Left colon (tissue), 2 donors: ENCODE measurements around the gene KRT32. TPM values are rescaled to one million over a fixed set of nuclear protein-coding genes. Genes with fewer than 3 reads are reported as not detected.
A peak's percentile ranks its signal among the peaks of the same experiment; 100 is the strongest.
"Not testable (repeated sequence)": the region's sequence is repeated elsewhere in the genome, so short reads cannot be mapped to it uniquely, and the experiment has no call there.

Experiments
- ATAC-seq: fragments of 200-7000 bp; cut with Tn5 transposase; one replicate; pipeline ENCODE4 v1.9.1; 2020; ENCODE audit warnings: mild to moderate bottlenecking, moderate library complexity
- DNase-seq, 2 donors: peaks; one replicate each; pipeline ENCODE4 v3.0.0-alpha.2; 2020
- intact Hi-C, 2 donors: fragments of 100-400 bp; cut with DNase I in 1 of 2; cut with micrococcal nuclease in 1 of 2; formaldehyde crosslinking; loops; one replicate each; pipeline versions ENCODE4 v1.11.2 to v1.14.0; 2022; cut with DNase I, micrococcal nuclease
- total RNA-seq, 2 donors: library from RNA; stranded (reverse); fragmentation: NEBNext Ultra II Directional; extraction: Animal tissue kit (Norgen Biotek cat#: 25700); gene quantifications; one replicate each; pipeline ENCODE4 v1.2.1, GENCODE V29; 2021
- donor health status: DM: no; HTN: no; CAD: no.
- donor health status: DM: yes; HTN: yes; CAD: no.

The KRT32 gene
- total RNA-seq, 2 donors from 2014 or later = not detected

DNA sequence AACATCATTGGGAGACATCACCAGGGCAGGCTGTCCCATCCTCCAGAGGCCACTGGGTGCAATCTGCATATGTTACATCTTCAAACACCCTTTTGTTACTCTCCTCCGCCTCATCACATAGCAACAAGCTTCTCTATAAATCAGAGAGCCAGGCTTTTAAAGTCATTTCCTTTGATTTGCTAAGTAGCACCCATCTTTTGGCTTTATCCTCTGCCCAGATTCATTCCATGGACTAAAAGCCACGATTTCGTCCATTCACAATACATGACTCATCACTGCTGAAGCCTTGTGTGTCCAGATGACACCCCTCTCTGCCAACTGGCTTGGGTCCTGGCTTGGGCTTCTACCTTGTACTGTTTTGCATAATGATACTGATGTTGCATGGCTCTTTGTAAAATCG is 24.4 kb downstream of the KRT32 start:
- intact Hi-C loops = loop anchor here in 1 of 2 donors (10.0 kb wide), 1 partner anchor 58 kb away; the partner anchor contains the start of gene KRT34
- ATAC-seq (no peak), DNase-seq (no peak)

DNA sequence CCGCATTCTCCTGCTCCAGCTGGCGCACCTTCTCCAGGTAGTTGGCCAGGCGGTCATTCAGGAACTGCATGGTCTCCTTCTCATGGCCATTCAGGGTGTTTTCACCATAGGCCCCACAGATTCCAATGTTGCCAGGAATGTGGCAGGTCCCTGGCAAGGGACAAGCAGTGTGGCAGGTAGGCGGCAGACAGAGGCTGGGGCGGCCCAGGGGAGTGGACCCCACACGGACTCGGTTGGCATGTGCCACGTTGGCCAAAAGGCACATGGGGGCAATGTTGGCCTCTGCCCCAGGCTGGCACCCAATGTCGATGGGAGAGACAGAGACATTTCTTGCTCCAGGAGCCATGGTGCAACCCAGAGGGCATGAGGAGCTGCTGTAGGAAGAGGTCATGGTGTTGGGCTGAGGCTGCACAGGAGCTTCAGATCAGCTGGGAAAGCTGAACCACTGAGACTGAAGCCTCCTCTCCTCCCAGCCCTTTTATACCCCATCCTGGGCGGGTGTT is 26.6 kb downstream of the KRT32 start, which contains the start of gene KRT38:
TSS of gene KRT38 (minus strand) at position 453 of the 503 bp plus-strand sequence. CDS start at position 391, 62 bp downstream.
- intact Hi-C loops = loop anchor here in 1 of 2 donors (10.0 kb wide), 1 partner anchor 56 kb away; the partner anchor contains the start of gene KRT34

DNA sequence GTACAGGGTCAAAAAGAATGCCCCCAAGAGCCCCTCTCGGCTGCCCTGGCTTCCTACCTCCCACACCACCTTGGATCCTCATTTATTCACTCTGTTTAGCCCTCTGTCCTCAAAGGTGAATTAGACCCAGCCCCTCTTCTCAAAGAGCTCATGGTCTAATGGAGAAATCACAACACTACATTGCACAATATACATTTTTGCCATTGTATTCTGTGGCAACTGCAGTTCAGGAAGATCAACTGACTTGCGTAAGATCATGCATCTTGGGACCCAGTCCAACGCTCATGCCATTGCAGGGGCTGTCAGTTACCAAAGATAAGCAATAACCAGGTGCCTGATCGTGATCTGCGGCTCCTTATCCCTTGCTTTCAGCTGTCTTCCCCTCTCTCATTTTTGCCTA is 27.8 kb downstream of the KRT32 start:
- no peak for ATAC-seq
- no peak for DNase-seq
- intact Hi-C loops = no loop called here

More for the DNA sequence above, 26.6 kb downstream of the KRT32 start, which contains the start of gene KRT38:
- ATAC-seq (no peak), DNase-seq (no peak)

DNA sequence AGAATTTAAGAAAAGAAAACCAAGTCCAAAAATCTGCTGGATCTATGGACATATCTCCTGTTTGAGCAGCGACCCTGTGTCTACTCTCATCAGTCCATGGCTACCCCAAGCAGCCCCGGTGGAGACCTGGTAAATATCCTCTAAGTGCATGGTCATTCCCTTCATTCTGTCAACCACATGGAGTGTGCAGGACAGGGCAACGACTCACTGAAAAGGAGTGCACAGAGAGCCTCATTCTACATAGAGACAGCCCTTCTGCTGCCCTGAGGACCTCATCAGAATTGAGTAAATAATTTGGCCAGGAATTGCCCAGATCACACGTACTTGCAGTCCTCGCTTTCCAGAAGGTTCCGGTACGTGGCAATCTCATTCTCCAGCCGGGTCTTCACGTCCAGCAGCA is 29.4 kb downstream of the KRT32 start:
- intact Hi-C loops = no loop called here
- ATAC-seq (no peak), DNase-seq (no peak)

DNA sequence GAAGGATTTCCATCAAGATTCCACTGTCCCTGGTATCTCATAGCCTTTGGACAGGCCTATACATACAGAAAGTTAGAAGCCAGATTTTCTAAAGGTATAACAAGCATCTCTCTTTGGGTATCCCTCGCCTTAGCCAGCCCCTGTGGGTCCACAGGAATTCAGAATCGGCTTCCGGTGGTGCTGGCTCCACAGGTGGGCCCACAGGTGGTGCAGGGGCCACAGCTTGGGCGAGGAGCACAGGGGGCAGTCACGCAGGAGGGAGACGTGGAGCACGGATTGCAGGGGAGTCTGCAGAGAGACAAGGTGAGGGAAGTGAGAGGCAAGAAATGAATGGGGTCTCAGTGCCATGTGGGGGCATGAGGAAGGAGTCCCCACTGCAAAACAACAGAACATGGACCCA is 29.9 kb downstream of the KRT32 start:
- no peak for ATAC-seq
- no peak for DNase-seq
- intact Hi-C loops = no loop called here

DNA sequence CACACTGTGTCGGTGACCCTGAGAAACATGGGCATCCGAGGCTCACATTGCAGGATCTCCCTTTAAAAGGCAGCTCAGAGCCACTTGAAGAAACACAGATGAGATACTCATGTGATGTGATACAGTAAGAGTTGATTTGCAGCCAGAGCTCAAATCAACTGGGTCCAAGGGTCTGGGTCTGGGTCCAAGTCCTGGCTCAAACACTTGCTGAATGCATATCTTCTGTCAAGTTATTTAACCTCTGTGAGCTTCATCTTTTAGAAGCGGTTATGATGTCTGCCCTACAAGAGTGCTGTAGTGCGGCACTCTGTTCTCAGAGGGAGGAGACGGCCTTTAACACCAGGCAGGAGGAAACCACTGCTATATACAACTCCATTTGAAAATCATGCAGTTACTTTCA is 32.8 kb downstream of the KRT32 start:
- DNase-seq = no peak
- intact Hi-C loops = no loop called here
- no peak for ATAC-seq

DNA sequence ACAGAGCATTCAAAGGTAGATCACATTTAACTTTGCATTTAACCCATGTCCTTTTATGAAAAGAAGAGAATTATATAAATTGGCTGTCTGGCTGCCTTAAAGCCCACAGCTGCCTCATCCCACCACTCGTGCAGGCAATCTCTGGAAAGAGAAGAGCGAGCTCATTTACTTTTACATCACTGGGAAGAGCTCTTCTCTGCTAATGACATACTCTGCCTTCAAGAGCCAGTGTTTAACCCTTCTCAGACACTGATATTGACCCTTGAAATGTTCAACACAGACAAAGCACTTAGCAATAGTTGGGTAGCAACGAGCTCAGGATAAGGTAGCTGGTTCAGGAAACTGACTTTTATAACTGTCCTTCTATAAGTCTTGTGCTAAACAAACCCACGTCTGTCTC is 33.2 kb downstream of the KRT32 start:
- ATAC-seq = no peak
- DNase-seq = no peak
- intact Hi-C loops = no loop called here

DNA sequence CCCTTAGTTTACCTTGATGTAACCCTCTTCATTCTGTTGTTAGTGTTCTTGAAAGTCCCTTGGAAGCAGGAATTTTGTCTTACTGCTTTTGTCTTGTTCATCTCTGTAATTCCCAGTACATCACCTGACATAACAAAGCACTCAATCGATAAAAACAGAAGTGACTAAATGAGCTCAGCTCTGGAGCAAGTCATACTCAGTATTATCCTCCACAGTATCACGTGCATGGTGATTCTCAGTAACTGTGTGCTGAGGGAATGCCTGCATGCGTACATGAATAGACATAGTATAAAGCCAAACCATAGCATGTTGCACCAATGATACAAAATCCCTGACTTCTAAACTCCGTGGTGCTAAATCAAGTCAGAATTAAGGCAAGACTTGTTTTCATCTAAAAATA is 33.6 kb downstream of the KRT32 start:
- ATAC-seq (no peak), DNase-seq (no peak)
- intact Hi-C loops = no loop called here

DNA sequence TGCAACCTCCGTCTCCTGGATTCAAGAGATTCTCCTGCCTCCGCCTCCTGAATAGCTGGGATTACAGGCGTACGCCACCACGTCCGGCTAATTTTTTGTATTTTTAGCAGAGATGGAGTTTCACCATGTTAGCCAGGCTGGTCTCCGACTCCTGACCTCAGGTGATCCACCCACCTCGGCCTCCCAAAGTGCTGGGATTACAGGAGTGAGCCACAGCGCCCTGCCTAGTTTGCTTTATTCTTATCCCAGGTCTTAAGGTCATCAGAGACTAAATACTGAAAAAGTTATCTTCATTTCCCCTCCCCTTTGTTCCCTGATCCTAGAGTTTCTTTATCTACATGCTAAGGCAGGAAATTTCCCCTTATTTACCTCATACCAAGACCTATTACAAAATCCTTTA is 36.8 kb downstream of the KRT32 start:
- intact Hi-C loops, ATAC-seq, DNase-seq: not testable (repeated sequence)

DNA sequence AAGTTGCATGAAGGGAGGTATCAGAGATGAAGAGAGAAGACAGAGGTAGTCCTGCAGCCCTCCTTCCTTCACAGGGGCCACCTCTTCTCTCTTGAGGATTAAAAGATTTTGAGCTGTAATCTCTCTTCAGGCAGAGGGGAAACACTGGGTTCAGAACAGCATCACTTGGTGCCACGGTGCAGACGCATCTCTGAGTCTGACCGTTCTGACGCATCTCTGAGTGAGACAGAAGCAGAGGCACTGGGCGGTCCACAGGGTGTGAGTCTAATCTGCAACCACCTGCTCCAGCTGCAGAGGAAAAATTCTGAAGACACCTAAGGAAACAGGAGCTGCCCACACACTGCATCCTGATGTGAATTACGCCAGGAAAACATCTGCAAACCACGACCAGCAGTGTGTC is 37.5 kb downstream of the KRT32 start:
- DNase-seq = no peak
- ATAC-seq = no peak
- intact Hi-C loops = no loop called here

DNA sequence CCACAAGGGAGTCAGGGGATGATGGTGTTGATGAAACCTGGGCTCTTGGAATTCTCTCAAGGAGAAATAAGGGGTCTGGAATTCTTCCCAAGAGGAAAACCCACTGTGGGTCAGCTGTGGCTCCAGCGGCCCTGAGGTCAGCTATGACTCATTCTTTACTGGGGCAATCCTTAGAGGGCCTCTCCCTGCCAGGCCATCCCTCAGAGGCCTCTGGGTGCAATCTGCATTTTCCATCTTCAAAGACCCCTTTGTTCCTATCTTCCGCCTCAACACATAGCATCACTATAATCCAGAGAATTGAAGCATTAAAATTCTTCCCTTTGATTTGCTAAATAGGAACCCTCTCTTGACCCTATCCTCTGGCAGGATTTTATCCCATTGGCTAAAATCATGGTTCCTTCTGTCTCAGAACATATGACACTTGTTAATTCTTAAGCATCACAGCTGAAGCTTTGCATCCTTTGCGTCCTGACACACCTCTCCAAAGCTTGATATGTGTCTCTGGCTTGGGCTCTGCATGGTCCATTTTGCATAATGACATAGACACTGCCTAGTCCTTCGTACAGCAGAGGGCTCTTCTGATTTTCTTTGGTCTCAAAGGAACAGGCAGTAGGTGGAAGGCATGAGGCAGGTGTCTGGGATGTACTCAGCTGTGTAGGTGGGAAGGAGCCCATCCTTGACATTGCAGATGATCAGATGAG is 38.4 kb downstream of the KRT32 start:
- no peak for DNase-seq
- intact Hi-C loops = no loop called here
- ATAC-seq = no peak

DNA sequence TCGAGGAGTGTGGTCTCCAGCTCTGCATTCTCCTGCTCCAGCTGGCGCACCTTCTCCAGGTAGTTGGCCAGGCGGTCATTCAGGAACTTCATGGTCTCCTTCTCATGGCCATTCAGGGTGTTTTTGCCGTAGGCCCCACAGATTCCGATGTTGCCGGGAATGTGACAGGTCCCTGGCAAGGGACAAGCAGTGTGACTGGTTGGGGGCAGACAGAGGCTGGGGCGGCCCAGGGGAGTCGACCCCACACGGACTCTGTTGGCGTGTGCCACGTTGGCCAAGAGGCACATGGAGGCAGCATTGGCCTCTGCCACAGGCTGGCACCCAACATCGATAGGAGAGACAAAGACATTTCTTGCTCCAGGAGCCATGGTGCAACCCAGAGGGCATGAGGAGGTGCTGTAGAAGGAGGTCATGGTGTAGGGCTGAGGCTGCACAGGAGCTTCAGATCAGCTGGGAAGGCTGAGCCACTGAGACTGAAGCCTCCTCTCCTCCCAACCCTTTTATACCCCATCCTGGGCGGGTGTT is 43.0 kb downstream of the KRT32 start, which contains the start of gene KRT37:
TSS of gene KRT37 (minus strand) at position 475 of the 525 bp plus-strand sequence. CDS start at position 413, 62 bp downstream.
- DNase-seq (no peak), ATAC-seq (no peak)
- intact Hi-C loops = no loop called here

DNA sequence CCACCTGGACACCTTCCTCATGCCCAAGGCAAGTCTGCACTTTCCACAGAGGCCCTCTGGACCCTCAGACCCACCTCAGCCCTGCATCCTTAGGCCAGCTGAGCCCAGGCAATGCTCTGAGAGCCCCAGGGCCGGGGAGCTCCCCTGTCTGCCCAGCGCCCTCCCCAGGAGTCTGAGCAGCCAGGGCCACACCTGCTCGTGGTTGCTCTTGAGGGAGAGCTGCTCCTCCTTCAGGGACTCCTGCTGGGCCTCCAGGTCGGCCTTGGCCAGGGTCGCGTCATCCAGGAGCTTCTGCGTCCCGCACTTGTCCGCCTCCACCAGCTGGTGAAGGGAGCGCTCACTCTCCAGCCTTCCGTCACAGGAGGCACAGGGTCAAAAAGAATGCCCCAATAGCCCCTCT is 44.6 kb downstream of the KRT32 start:
- DNase-seq, intact Hi-C loops, ATAC-seq: not testable (repeated sequence)

DNA sequence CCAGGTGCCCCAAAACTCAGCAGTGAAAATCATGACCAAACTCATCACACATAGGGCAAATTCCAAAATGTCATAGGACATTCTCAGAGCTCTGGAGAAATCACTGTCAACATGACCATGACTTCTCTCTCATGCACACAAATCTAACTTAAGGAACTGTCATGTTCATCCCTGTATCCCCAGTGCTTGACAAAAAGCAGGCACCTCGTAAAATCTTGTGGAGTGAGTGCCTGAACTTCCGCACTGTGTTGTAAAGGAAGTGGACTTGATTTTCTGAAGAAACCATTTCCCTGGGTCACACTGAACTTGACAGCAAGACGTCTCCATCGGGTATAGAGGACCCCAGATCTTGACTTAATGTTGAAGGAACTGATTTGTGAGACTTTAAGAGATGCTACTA is 45.6 kb downstream of the KRT32 start:
- no peak for ATAC-seq
- intact Hi-C loops = no loop called here
- no peak for DNase-seq

DNA sequence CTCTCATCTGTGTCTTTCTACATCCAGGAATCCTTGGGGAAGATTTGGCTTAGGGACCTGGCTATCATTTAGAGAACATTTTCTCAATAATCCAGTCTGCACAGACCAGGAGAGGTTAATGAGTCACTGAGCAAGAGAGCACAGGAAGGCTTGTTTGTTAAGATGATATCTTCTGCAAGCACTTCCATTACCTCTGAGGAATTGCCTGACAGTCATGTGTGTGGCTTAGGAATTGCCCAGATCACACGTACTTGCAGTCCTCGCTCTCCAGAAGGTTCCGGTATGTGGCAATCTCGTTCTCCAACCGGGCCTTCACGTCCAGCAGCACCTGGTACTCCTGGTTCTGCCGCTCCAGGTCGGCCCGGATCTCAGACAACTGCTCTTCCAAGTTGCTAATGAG is 46.1 kb downstream of the KRT32 start:
- DNase-seq (no peak), ATAC-seq (no peak)
- intact Hi-C loops = no loop called here

DNA sequence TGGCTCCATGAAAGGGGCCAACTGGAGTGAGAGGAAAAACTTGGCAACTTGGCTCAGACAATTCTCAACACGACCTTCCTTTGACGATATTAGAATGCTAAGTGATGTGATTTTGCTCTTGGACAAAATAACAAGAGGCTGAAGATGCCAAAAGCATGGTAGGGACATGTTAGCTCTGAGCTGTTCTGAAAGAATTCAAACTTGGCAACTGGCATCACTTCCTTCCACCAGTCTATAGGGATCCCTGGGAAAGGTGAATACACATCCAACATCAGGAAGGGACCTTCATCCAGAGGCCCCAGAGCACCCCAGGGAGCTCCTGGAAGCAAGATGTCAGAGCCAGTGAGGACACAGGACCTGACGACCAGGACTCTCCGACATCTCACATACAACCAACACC is 47.1 kb downstream of the KRT32 start:
- DNase-seq (no peak), ATAC-seq (no peak)
- intact Hi-C loops = no loop called here

DNA sequence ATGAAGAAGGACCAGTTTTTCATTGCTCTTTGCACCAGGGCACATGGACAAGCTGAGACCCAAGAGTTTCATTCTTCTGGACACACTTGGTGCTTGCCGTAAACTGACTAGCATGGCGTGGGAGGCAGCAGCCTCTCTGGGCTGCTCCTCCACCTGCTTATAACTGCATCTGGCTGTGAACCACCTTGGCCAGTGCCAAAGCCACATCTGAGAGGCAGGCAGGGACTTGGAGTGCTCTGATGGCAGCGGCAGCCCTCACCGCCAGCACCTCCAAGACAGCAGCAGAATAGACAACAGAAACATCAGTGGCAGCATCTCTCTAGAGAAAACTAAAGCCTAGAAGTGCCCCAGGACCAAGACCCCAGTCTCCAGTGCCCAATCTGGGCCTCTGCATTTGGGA is 47.5 kb downstream of the KRT32 start:
- no peak for DNase-seq
- intact Hi-C loops = no loop called here
- no peak for ATAC-seq

DNA sequence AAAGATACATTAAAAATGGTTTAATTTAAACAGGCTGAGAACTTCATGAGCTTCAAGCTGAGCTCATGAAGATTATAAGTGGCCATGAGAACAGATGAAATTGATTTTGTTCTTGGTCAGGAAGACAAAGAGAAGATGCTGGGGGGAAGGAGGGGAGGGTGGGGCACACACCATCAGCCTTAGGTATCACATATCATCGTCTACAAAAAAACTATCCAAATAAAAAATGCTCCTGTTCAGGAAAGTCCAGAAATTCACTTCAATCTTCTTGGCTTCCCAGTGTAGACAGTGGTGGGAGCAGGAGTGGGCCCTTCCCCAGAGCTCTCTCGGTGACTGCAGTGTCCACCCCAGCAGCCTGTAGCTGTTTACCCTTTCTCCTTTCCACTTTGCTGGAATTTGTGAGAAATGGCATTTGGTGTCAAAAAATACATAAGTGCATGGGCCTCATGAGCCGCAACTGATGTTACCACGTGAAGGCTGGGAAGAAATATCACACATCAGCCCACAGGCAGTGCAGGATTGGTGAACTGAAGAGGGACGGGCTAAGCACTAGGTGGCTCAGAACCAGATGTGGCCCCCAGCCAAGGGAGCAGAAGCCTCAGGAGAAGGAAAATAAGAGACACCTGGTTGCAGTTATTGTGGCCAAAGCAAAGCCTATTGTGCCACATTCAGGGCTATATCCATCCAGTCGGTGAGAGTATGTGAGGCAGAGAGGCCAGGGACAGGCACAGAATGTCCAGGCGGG is 48.9 kb downstream of the KRT32 start:
- intact Hi-C loops = no loop called here

DNA sequence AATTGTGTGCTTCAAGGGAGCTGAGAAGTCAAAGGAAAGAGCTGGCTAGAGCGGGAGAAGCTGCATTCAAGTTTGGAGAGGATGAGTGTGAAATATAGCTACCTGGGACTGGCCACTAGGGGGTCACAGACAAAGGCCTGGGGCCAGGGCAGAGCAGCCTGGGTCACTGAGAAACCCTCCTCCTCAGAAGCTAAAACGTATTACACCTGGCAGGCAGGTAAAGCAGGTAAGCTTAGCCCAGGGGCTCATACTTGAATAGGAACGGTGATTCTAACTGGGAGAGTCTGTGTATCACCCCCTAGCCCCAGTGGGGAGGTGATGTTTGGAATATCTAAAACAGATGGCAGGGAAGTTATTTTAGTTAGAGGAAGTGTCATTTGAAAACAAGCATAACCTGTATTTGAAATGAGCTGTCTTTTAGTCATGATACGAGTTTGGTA is 49.6 kb downstream of the KRT32 start:
- peak; percentile 44 for ATAC-seq
- intact Hi-C loops = no loop called here
- peak in 1 of 2 donors; percentile 15 for DNase-seq

More for the DNA sequence above, 48.9 kb downstream of the KRT32 start:
- DNase-seq (no peak), ATAC-seq (no peak)

DNA sequence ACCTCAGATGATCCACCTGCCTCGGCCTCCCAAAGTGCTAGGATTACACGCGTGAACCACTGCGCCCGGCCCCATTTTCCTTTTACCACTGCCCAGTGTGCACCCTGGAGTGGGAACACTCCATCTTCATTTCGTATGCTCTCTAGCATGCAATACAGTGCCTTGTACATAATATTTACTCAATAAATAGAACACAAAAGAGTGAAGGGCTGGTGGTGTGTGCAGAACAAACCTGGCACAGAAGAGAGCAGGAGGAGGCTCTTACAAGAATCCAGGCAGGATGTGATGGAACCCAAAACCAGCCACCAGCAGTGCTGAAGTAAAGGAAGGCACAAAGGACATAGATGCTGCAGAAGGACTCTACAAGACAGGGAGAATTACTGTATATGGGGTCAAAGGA is 50.1 kb downstream of the KRT32 start:
- intact Hi-C loops = no loop called here
- no peak for DNase-seq
- ATAC-seq = no peak
